GM18873 (cell line): ENCODE results near the gene AURKAIP1.
"Not testable (repeated sequence)": the region's sequence is repeated elsewhere in the genome, so short reads cannot be mapped to it uniquely, and the experiment has no call there.

Experiments used
- ATAC-seq: cut with Tn5 transposase; IDR thresholded peaks from one replicate; pipeline ENCODE4 v1.9.1; 2021; ENCODE audit warnings: mild to moderate bottlenecking, moderate library complexity, moderate number of reproducible peaks; ENCODE audit not compliant: unreplicated experiment, low FRiP score

Gene AURKAIP1

GRCh38 chr1:1406821-1407635 is 32.0 kb upstream of the AURKAIP1 start, which contains the start of gene MRPL20:
TSS of gene MRPL20 (minus strand) at chr1:1407293. CDS start at chr1:1407217, 76 bp downstream.
- peak; percentile 84 for ATAC-seq

GRCh38 chr1:1406101-1406820 is 31.3 kb upstream of the AURKAIP1 start:
- no peak for ATAC-seq

- ATAC-seq, result no peak
Measured at GRCh38 chr1:1403653-1404052, 28.6 kb upstream of the AURKAIP1 start.

- ATAC-seq, result not testable (repeated sequence)
Measured at GRCh38 chr1:1402901-1403392, 27.9 kb upstream of the AURKAIP1 start.

- ATAC-seq, result no peak
Measured at GRCh38 chr1:1402072-1402900, 27.3 kb upstream of the AURKAIP1 start.

GRCh38 chr1:1401457-1402010 is 26.5 kb upstream of the AURKAIP1 start:
- no peak for ATAC-seq

GRCh38 chr1:1400576-1401456 is 25.8 kb upstream of the AURKAIP1 start:
- ATAC-seq, result no peak

- ATAC-seq, result peak; percentile 5
Measured at GRCh38 chr1:1399872-1400575, 25.0 kb upstream of the AURKAIP1 start.

GRCh38 chr1:1399187-1399871 is 24.3 kb upstream of the AURKAIP1 start, which contains the start of gene CCNL2:
TSS of gene CCNL2 (minus strand) at chr1:1399335. CDS start at chr1:1399306, 29 bp downstream.
- ATAC-seq, result peak; percentile 79

GRCh38 chr1:1398677-1399186 is 23.7 kb upstream of the AURKAIP1 start:
- ATAC-seq, result peak; percentile 21

GRCh38 chr1:1397839-1398523 is 23.0 kb upstream of the AURKAIP1 start:
- ATAC-seq, result no peak

GRCh38 chr1:1395166-1395565 is 20.2 kb upstream of the AURKAIP1 start:
- ATAC-seq, result no peak

GRCh38 chr1:1394116-1394515 is 19.1 kb upstream of the AURKAIP1 start:
- no peak for ATAC-seq

- no peak for ATAC-seq
Measured at GRCh38 chr1:1393428-1393827, 18.4 kb upstream of the AURKAIP1 start.

- ATAC-seq, result no peak
Measured at GRCh38 chr1:1393014-1393413, 18.0 kb upstream of the AURKAIP1 start.

- no peak for ATAC-seq
Measured at GRCh38 chr1:1391225-1391624, 16.2 kb upstream of the AURKAIP1 start.

GRCh38 chr1:1390675-1391074 is 15.7 kb upstream of the AURKAIP1 start:
- no peak for ATAC-seq
